DMS79 (cell line): ENCODE data around the gene BRPF3.

Experiments
- DNase-seq: peaks from one replicate; lab custom pipeline; 2025; lab: John Stamatoyannopoulos, UW

The BRPF3 gene

GRCh38 chr6:36232172-36232571, 35.6 kb downstream of the BRPF3 start:
- DNase-seq, result no peak

- peak; percentile 64 for DNase-seq
Measured at GRCh38 chr6:36235309-36235708, 38.8 kb downstream of the BRPF3 start.

- no peak for DNase-seq
Measured at GRCh38 chr6:36235862-36236261, 39.3 kb downstream of the BRPF3 start.

GRCh38 chr6:36239774-36240173, 43.2 kb downstream of the BRPF3 start:
- DNase-seq, result no peak

- DNase-seq, result no peak
Measured at GRCh38 chr6:36241728-36242127, 45.2 kb downstream of the BRPF3 start.

GRCh38 chr6:36242161-36242560, 45.6 kb downstream of the BRPF3 start:
- no peak for DNase-seq

GRCh38 chr6:36242626-36243025, 46.1 kb downstream of the BRPF3 start:
- DNase-seq, result no peak

- no peak for DNase-seq
Measured at GRCh38 chr6:36243562-36244212, 47.1 kb downstream of the BRPF3 start.

- DNase-seq, result no peak
Measured at GRCh38 chr6:36244641-36245280, 48.2 kb downstream of the BRPF3 start.

GRCh38 chr6:36245572-36246061, 49.1 kb downstream of the BRPF3 start:
- no peak for DNase-seq

- no peak for DNase-seq
Measured at GRCh38 chr6:36246506-36247268, 50.1 kb downstream of the BRPF3 start.

GRCh38 chr6:36247693-36248092, 51.1 kb downstream of the BRPF3 start:
- no peak for DNase-seq

GRCh38 chr6:36248980-36249379, 52.4 kb downstream of the BRPF3 start:
- no peak for DNase-seq

GRCh38 chr6:36249536-36249935, 53.0 kb downstream of the BRPF3 start:
- no peak for DNase-seq

GRCh38 chr6:36252005-36252404, 55.5 kb downstream of the BRPF3 start:
- no peak for DNase-seq

GRCh38 chr6:36263390-36264000, 67.0 kb downstream of the BRPF3 start:
- DNase-seq, result peak; percentile 36

GRCh38 chr6:36265744-36266143, 69.2 kb downstream of the BRPF3 start:
- no peak for DNase-seq

GRCh38 chr6:36266913-36267644, 70.5 kb downstream of the BRPF3 start:
- no peak for DNase-seq

- no peak for DNase-seq
Measured at GRCh38 chr6:36267731-36268477, 71.4 kb downstream of the BRPF3 start.

GRCh38 chr6:36268478-36269275, 72.1 kb downstream of the BRPF3 start:
- no peak for DNase-seq
